H1 (cell line): ENCODE results near the gene MRI1. TPM values are rescaled to one million over a fixed set of nuclear protein-coding genes. Genes with fewer than 3 reads are reported as not detected.

Experiments used
- CTCF ChIA-PET: fragments of 300-600 bp; sonication (Branson Sonifier 250); formaldehyde crosslinking; loops from one replicate; lab custom pipeline; 2021; ENCODE audit not compliant: partially characterized antibody; lab: Charles Lee
- POLR2A ChIA-PET: fragments of 300-600 bp; sonication (Branson Sonifier 250); formaldehyde crosslinking; loops from one replicate; lab custom pipeline; 2021; ENCODE audit warnings: inconsistent platforms; ENCODE audit not compliant: partially characterized antibody; lab: Charles Lee
- DNase-seq, 2 experiments: peaks; one replicate each; pipeline versions ENCODE4 v3.0.0 to v3.0.0-alpha.2; 2010 to 2022; ENCODE audit warnings: low spot score in 2 of 2, low read depth in 1 of 2, mixed read lengths in 1 of 2
- FAIRE-seq: peaks from 2 replicates; lab custom pipeline; 2011; peaks lifted over from hg19 to GRCh38; lab: Jason Lieb, UNC
- H2AFZ ChIP-seq: 2 replicates; pipeline ENCODE4 v1.8.1; 2012; ENCODE audit warnings: low read length, inconsistent platforms
- H2AK5ac ChIP-seq: 2 replicates; pipeline ENCODE4 v1.6.1; 2013; ENCODE audit warnings: low read depth, low read length
- H2BK120ac ChIP-seq: replicated peaks from 2 replicates; pipeline ENCODE3; 2013; ENCODE audit warnings: low read depth, low read length, inconsistent platforms
- H2BK12ac ChIP-seq: 2 replicates; pipeline ENCODE4 v1.6.1; 2013; ENCODE audit warnings: low read depth, low read length
- H2BK15ac ChIP-seq: 2 replicates; pipeline ENCODE4 v1.6.1; 2013; ENCODE audit warnings: low read length
- H2BK20ac ChIP-seq: 2 replicates; pipeline ENCODE4 v1.6.1; 2013; ENCODE audit warnings: low read length
- H2BK5ac ChIP-seq: 2 replicates; pipeline ENCODE4 v1.6.1; 2013; ENCODE audit warnings: low read depth, low read length
- H3K14ac ChIP-seq: 2 replicates; pipeline ENCODE4 v1.6.1; 2013; ENCODE audit warnings: inconsistent platforms; ENCODE audit not compliant: insufficient read length
- H3K18ac ChIP-seq: 2 replicates; pipeline ENCODE4 v1.6.1; 2013; ENCODE audit warnings: low read length; ENCODE audit errors: extremely low read depth
- H3K23ac ChIP-seq: 2 replicates; pipeline ENCODE4 v1.6.1; 2013; ENCODE audit warnings: inconsistent platforms; ENCODE audit not compliant: insufficient read length
- H3K23me2 ChIP-seq: 2 replicates; pipeline ENCODE4 v1.6.1; 2013; ENCODE audit warnings: low read depth, low read length
- H3K27ac ChIP-seq: 2 replicates; pipeline ENCODE4 v1.6.1; 2011; ENCODE audit warnings: low read depth, low read length, inconsistent platforms
- H3K27me3 ChIP-seq, 4 experiments: replicated peaks in 1 of 4; 1 replicate in 1 of 4; 2 replicates in 3 of 4; pipeline versions ENCODE4 v1.6.1 to v1.8.1; 2011 to 2013; ENCODE audit warnings: low read length in 3 of 4, mild to moderate bottlenecking in 3 of 4, inconsistent platforms in 2 of 4, mixed read lengths in 2 of 4, moderate library complexity in 1 of 4; ENCODE audit not compliant: control insufficient read depth in 3 of 4, insufficient read depth in 3 of 4; ENCODE audit errors: extremely low read depth in 1 of 4
- H3K36me3 ChIP-seq, 4 experiments: 2 replicates each; pipeline versions ENCODE4 v1.6.1 to v1.8.1; 2011 to 2013; ENCODE audit warnings: mild to moderate bottlenecking in 4 of 4, low read length in 3 of 4, moderate library complexity in 2 of 4, control low read depth in 1 of 4, inconsistent platforms in 1 of 4; ENCODE audit not compliant: insufficient read depth in 4 of 4, control insufficient read depth in 2 of 4
- H3K4ac ChIP-seq: replicated peaks from 2 replicates; pipeline ENCODE3; 2013; ENCODE audit warnings: low read length, low read depth, mixed read lengths, inconsistent platforms; ENCODE audit not compliant: insufficient read length
- H3K4me1 ChIP-seq, 4 experiments: replicated peaks in 1 of 4; 1 replicate in 1 of 4; 2 replicates in 3 of 4; pipeline versions ENCODE4 v1.6.1 to v1.8.1; 2011 to 2013; ENCODE audit warnings: low read length in 3 of 4, inconsistent platforms in 2 of 4, mixed read lengths in 1 of 4; ENCODE audit not compliant: insufficient read depth in 4 of 4, control insufficient read depth in 3 of 4
- H3K4me2 ChIP-seq, 2 experiments: 2 replicates each; pipeline versions ENCODE4 v1.6.1 to v1.8.1; 2011 to 2013; ENCODE audit warnings: low read depth in 2 of 2, low read length in 2 of 2, control low read depth in 1 of 2, inconsistent platforms in 1 of 2, mild to moderate bottlenecking in 1 of 2; ENCODE audit not compliant: insufficient read depth in 1 of 2
- H3K4me3 ChIP-seq, 4 experiments: fragments of 200-600, 300-600 bp in 1 of 4; sonication (generic), shearing (Covaris generic), sonication (Bioruptor Twin) in 1 of 4; 2 replicates each; pipeline versions ENCODE4 v1.5.1 to v1.8.1; 2011 to 2016; ENCODE audit warnings: low read length in 4 of 4, low read depth in 3 of 4, control low read depth in 2 of 4, inconsistent platforms in 2 of 4, mild to moderate bottlenecking in 2 of 4, mixed read lengths in 1 of 4, moderate library complexity in 1 of 4; ENCODE audit not compliant: insufficient read depth in 2 of 4; ENCODE audit errors: extremely low read depth in 1 of 4
- H3K56ac ChIP-seq: replicated peaks from 2 replicates; pipeline ENCODE3; 2013; ENCODE audit warnings: low read depth, mild to moderate bottlenecking, mixed read lengths, low read length, inconsistent platforms; ENCODE audit not compliant: insufficient read length
- H3K79me1 ChIP-seq: 2 replicates; pipeline ENCODE4 v1.6.1; 2013; ENCODE audit warnings: low read depth, low read length, control low read depth
- H3K79me2 ChIP-seq, 2 experiments: 2 replicates each; pipeline versions ENCODE4 v1.6.1 to v1.8.1; 2012 to 2013; ENCODE audit warnings: low read length in 2 of 2, mild to moderate bottlenecking in 2 of 2, inconsistent platforms in 1 of 2; ENCODE audit not compliant: insufficient read depth in 2 of 2, control insufficient read depth in 1 of 2
- H3K9ac ChIP-seq, 4 experiments: replicated peaks in 1 of 4; 1 replicate in 1 of 4; 2 replicates in 3 of 4; pipeline versions ENCODE4 v1.6.1 to v1.8.1; 2011 to 2013; ENCODE audit warnings: low read depth in 3 of 4, low read length in 3 of 4, control low read depth in 2 of 4, mild to moderate bottlenecking in 2 of 4, moderate library complexity in 2 of 4, inconsistent platforms in 1 of 4; ENCODE audit errors: extremely low read depth in 1 of 4
- H3K9me3 ChIP-seq, 2 experiments: 2 replicates each; pipeline versions ENCODE4 v1.6.1 to v1.8.1; 2012 to 2013; ENCODE audit warnings: mild to moderate bottlenecking in 2 of 2, moderate library complexity in 2 of 2, control low read depth in 1 of 2, inconsistent platforms in 1 of 2, low read depth in 1 of 2, low read length in 1 of 2, mixed read lengths in 1 of 2; ENCODE audit not compliant: insufficient read depth in 2 of 2
- H4K20me1 ChIP-seq, 2 experiments: replicated peaks in 1 of 2; 2 replicates each; pipeline versions ENCODE3 to v1.8.1; 2011 to 2013; ENCODE audit warnings: inconsistent platforms in 2 of 2, low read length in 2 of 2, mild to moderate bottlenecking in 1 of 2; ENCODE audit not compliant: insufficient read depth in 2 of 2, control insufficient read depth in 1 of 2
- H4K5ac ChIP-seq: 2 replicates; pipeline ENCODE4 v1.6.1; 2013; ENCODE audit warnings: low read length, low read depth, mixed read lengths, inconsistent platforms; ENCODE audit not compliant: insufficient read length
- H4K8ac ChIP-seq: 2 replicates; pipeline ENCODE4 v1.8.0; 2013; ENCODE audit warnings: mild to moderate bottlenecking, moderate library complexity, low read length, inconsistent platforms; ENCODE audit not compliant: insufficient read depth; ENCODE audit errors: extremely low read depth
- H4K91ac ChIP-seq: replicated peaks from 2 replicates; pipeline ENCODE3; 2013; ENCODE audit warnings: low read length, mixed read lengths, inconsistent platforms; ENCODE audit not compliant: insufficient read length
- BACH1 ChIP-seq: IDR thresholded peaks from 2 replicates; pipeline ENCODE4 v1.6.1; 2012; ENCODE audit warnings: low read length, improper control_type of control experiment
- EGR1 ChIP-seq: IDR thresholded peaks from 2 replicates; pipeline ENCODE4 v1.6.1; 2011; ENCODE audit warnings: low read depth, low read length, borderline replicate concordance
- SIN3A ChIP-seq, 2 experiments: IDR thresholded peaks in 1 of 2; conservative IDR thresholded peaks in 1 of 2; 2 replicates each; pipeline ENCODE4 v1.6.1; 2011 to 2012; ENCODE audit warnings: low read length in 2 of 2, improper control_type of control experiment in 1 of 2, low read depth in 1 of 2, mild to moderate bottlenecking in 1 of 2
- WGBS, 2 experiments: shearing (Covaris generic) in 1 of 2; methylation state at CpG; one replicate each; pipeline versions ENCODE4 v1.1.6 to v1.1.7; 2013 to 2015; ENCODE audit warnings: low lambda C conversion rate in 2 of 2, mixed read lengths in 2 of 2, inconsistent platforms in 1 of 2, low coverage in 1 of 2, missing lambda C conversion rate in 1 of 2; ENCODE audit not compliant: insufficient replicate concordance in 2 of 2, insufficient coverage in 1 of 2, insufficient read length in 1 of 2; ENCODE audit errors: extremely low coverage in 1 of 2, missing lambda C conversion rate in 1 of 2; 5-methylcytosine and 5-hydroxymethylcytosine counted together
- polyA plus RNA-seq, 7 experiments: library from polyadenylated mRNA; depleted of rRNA in 3 of 7; stranded (reverse) in 5 of 7; unstranded in 2 of 7; fragments of >200 nt in 5 of 7; fragments of 200-250 nt in 2 of 7; gene quantifications; 1 replicate in 5 of 7; 2 replicates in 1 of 7; 4 replicates in 1 of 7; pipeline versions ENCODE4 v1.2.1 to v1.2.3, GENCODE V29; 2011 to 2013; ENCODE audit warnings: missing spikeins in 2 of 7, mixed read lengths in 2 of 7
- total RNA-seq: library from RNA; stranded (reverse); fragmentation: NEBNext Ultra II Directional; extraction: Animal tissue kit (Norgen Biotek cat#: 25700); gene quantifications from 2 replicates; pipeline ENCODE4 v1.2.1, GENCODE V29; 2021

The MRI1 gene
- total and polyA plus RNA-seq, 2 of the 8 experiments (the other 6 are each of a cell fraction or from before 2014, with no cell fraction given) = 24.5 to 29.5 TPM

DNA sequence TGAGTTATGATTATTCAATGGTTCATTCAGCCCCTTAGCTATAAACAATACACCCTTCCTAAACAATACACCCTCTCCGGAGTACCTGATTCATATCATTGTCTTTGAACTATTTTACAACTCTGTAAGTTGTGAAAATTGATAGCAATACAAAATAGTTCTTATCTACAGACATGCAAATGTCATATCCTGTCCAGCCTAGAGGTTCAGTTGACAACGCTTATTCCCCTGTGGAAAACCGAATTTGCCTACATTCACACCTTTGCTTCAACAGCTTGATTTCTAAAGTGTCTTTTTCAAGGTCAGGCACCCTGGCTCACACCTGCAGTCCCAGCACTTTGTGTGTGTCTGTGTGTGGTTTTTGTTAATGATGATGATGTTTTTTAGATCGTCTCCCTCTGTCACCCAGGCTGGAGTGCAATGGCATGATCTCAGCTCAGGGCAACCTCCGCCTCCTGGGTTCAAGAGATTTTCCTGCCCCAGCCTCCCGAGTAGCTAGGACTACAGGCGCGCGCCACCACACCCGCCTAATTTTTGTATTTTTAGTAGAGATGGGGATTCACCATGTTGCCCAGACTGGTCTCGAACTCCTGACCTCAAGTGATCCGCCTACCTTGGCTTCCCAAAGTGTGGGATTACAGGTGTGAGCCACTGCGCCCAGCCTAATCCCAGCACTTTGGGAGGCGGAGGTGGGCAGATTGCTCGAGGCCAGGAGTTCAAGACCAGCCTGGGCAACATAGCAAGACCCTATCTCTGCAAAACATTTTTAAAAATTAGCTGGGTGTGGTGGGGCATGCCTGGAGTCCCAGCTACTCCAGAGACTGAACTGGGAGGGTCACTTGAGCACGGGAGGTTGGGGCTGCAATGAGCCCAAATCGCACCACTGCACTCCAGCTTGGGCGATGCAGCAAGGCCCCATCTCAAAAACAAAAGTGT lies 19.5 kb downstream of the MRI1 start:
- 0 out of 2 replicates have a peak, but pooled peaks cover 3% of the 10 kb centered on the region for H3K79me1 ChIP-seq
- H2AFZ ChIP-seq = no peak overlapping the region
- no peaks in the 10 kb centered on the region for H3K79me2 ChIP-seq
- peaks cover 0 to 8% (median 5%) of the 10 kb centered on the region in 4 experiments; a peak in 6 of 8 replicates for H3K36me3 ChIP-seq
- H2AK5ac ChIP-seq = no peak overlapping the region
- CTCF ChIA-PET = interaction anchor here (0.6 to 6.6 kb wide), 15 partner anchors 9 to 78 kb away, joined by 3 to 70 read pairs (median 4); partner anchors contain the start of genes C19orf53, MRI1 and ZSWIM4
- 92% methylated on average over 18 of the region's 18 CpGs; no CpG with 5 or more reads in 1 of the 2 experiments for WGBS, 2 experiments
- no peaks in the 10 kb centered on the region for H3K23me2 ChIP-seq
- no peak overlapping the region for H3K14ac ChIP-seq
- FAIRE-seq (no peak), DNase-seq (no peak)
- H3K9me3 ChIP-seq = no peaks in the 10 kb centered on the region
- H4K20me1 ChIP-seq = peaks cover 0 to 4% of the 10 kb centered on the region in 2 experiments
- H3K4ac ChIP-seq = no peak overlapping the region
- no peak overlapping the region for H4K5ac ChIP-seq
- no peak overlapping the region for H3K4me2 ChIP-seq
- no peak overlapping the region for H2BK20ac ChIP-seq
- H2BK5ac ChIP-seq = no peak overlapping the region
- POLR2A ChIA-PET = interaction anchor here (1.0 to 6.6 kb wide), 6 partner anchors 9 to 78 kb away, joined by 3 to 56 read pairs (median 10); partner anchors contain the start of genes C19orf53 and ZSWIM4
- H4K8ac ChIP-seq = no peak overlapping the region
- H3K27ac ChIP-seq = no peak overlapping the region
- no peak overlapping the region for H2BK12ac ChIP-seq
- no peak overlapping the region for H3K56ac ChIP-seq
- peaks cover 0 to 3% (median 2%) of the 10 kb centered on the region in 4 experiments; a peak in 4 of 7 replicates for H3K4me1 ChIP-seq
- no peak overlapping the region for H3K9ac ChIP-seq
- H2BK15ac ChIP-seq = no peak overlapping the region
- no peak overlapping the region for H3K4me3 ChIP-seq
- no peak overlapping the region for H4K91ac ChIP-seq
- H3K27me3 ChIP-seq = no peaks in the 10 kb centered on the region; a peak in 2 of 7 replicates
- no peak overlapping the region for H3K18ac ChIP-seq
- no peak overlapping the region for H3K23ac ChIP-seq
- H2BK120ac ChIP-seq = no peak overlapping the region
- TF ChIP-seq BACH1 (no peak), EGR1 (no peak), SIN3A (conservative IDR thresholded peaks at IDR 0.05 in 1 of 2, IDR thresholded peaks at IDR 0.05 in 1 of 2; ENCODE audit: low read depth in 1 of 2, low read length in 2 of 2) (no peak)
